Measurements from ENCODE around the gene FBRSL1.
A peak's percentile ranks its signal among the peaks of the same experiment; 100 is the strongest.
"Not testable (repeated sequence)": the region's sequence is repeated elsewhere in the genome, so short reads cannot be mapped to it uniquely, and the experiment has no call there.

The FBRSL1 gene

GRCh38 chr12:132454193-132454932 is 35.6 kb upstream of the FBRSL1 start:
- DNase-seq: no peak

- DNase-seq: no peak
These were observed 35.0 kb upstream of the FBRSL1 start for GRCh38 chr12:132454933-132455418.

GRCh38 chr12:132455565-132455964 is 34.4 kb upstream of the FBRSL1 start:
- DNase-seq: no peak

GRCh38 chr12:132456186-132456943 is 33.6 kb upstream of the FBRSL1 start:
- no peak for DNase-seq

- DNase-seq: no peak
These were observed 32.9 kb upstream of the FBRSL1 start for GRCh38 chr12:132456944-132457495.

GRCh38 chr12:132458441-132458840 is 31.5 kb upstream of the FBRSL1 start:
- no peak for DNase-seq

- DNase-seq: no peak
These were observed 30.9 kb upstream of the FBRSL1 start for GRCh38 chr12:132458846-132459641.

- DNase-seq: no peak
These were observed 29.4 kb upstream of the FBRSL1 start for GRCh38 chr12:132460571-132460970.

GRCh38 chr12:132461526-132461925 is 28.4 kb upstream of the FBRSL1 start:
- no peak for DNase-seq

GRCh38 chr12:132462788-132463187 is 27.2 kb upstream of the FBRSL1 start:
- DNase-seq: no peak

GRCh38 chr12:132463284-132463924 is 26.5 kb upstream of the FBRSL1 start:
- DNase-seq: not testable (repeated sequence)

GRCh38 chr12:132464304-132464703 is 25.6 kb upstream of the FBRSL1 start:
- not testable (repeated sequence) for DNase-seq

GRCh38 chr12:132464820-132465219 is 25.1 kb upstream of the FBRSL1 start:
- no peak for DNase-seq

GRCh38 chr12:132465269-132466190 is 24.4 kb upstream of the FBRSL1 start:
- peak; percentile 82 for DNase-seq

- DNase-seq: no peak
These were observed 23.4 kb upstream of the FBRSL1 start for GRCh38 chr12:132466241-132467201.

GRCh38 chr12:132467511-132467910 is 22.4 kb upstream of the FBRSL1 start:
- DNase-seq: no peak

GRCh38 chr12:132469423-132469822 is 20.5 kb upstream of the FBRSL1 start:
- no peak for DNase-seq

- DNase-seq: no peak
These were observed 19.6 kb upstream of the FBRSL1 start for GRCh38 chr12:132470397-132470796.

- DNase-seq: no peak
These were observed 18.7 kb upstream of the FBRSL1 start for GRCh38 chr12:132471011-132471857.

Data from NCI-H2171 treated with DMSO at 0.1 percent for 48 hours (cell line).